Liver (tissue), 9 donors: Measurements from ENCODE around the gene PPFIA4. TPM values are rescaled to one million over a fixed set of nuclear protein-coding genes. Genes with fewer than 3 reads are reported as not detected.

Experiments
- DNase-seq: peaks from one replicate; pipeline ENCODE4 v3.0.0-alpha.2; 2017; ENCODE audit warnings: low spot score
- H3K27ac ChIP-seq, 2 donors: one replicate each; pipeline ENCODE4 v1.7.0; 2013; ENCODE audit warnings: inconsistent platforms in 2 of 2, low read length in 2 of 2, control low read depth in 1 of 2, low read depth in 1 of 2, mild to moderate bottlenecking in 1 of 2
- H3K27me3 ChIP-seq, 4 donors: one replicate each; pipeline versions ENCODE4 v1.6.1 to v1.7.0; 2013; ENCODE audit warnings: low read length in 3 of 4, inconsistent platforms in 1 of 4, mild to moderate bottlenecking in 1 of 4, moderate library complexity in 1 of 4; ENCODE audit not compliant: control insufficient read depth in 4 of 4, insufficient read depth in 4 of 4
- H3K36me3 ChIP-seq, 4 donors: one replicate each; pipeline versions ENCODE4 v1.6.1 to v1.7.0; 2013; ENCODE audit warnings: low read length in 3 of 4, mild to moderate bottlenecking in 3 of 4, low read depth in 1 of 4, moderate library complexity in 1 of 4; ENCODE audit not compliant: control insufficient read depth in 4 of 4, insufficient read depth in 3 of 4
- H3K4me1 ChIP-seq, 4 donors: one replicate each; pipeline versions ENCODE4 v1.6.1 to v1.7.0; 2013; ENCODE audit warnings: low read length in 3 of 4, mild to moderate bottlenecking in 3 of 4, moderate library complexity in 1 of 4; ENCODE audit not compliant: control insufficient read depth in 4 of 4, insufficient read depth in 4 of 4
- H3K4me3 ChIP-seq, 3 donors: one replicate each; pipeline versions ENCODE4 v1.6.1 to v1.7.0; 2013; ENCODE audit warnings: low read length in 3 of 3, control low read depth in 1 of 3, low read depth in 1 of 3, mild to moderate bottlenecking in 1 of 3
- H3K9ac ChIP-seq, 2 donors: one replicate each; pipeline ENCODE4 v1.7.0; 2013; ENCODE audit warnings: low read length in 2 of 2, mild to moderate bottlenecking in 2 of 2, moderate library complexity in 2 of 2, control low read depth in 1 of 2, low read depth in 1 of 2
- H3K9me3 ChIP-seq, 4 donors: one replicate each; pipeline versions ENCODE4 v1.6.1 to v1.7.0; 2013; ENCODE audit warnings: low read length in 3 of 4; ENCODE audit not compliant: control insufficient read depth in 4 of 4
- EGR1 ChIP-seq, 2 donors: IDR thresholded peaks; 2 replicates each; pipeline ENCODE4 v1.6.1; 2016 to 2018; ENCODE audit warnings: antibody characterized with exemption in 2 of 2, low read depth in 2 of 2
- FOXA1 ChIP-seq: IDR thresholded peaks from 2 replicates; pipeline ENCODE4 v1.6.1; 2016; ENCODE audit warnings: antibody characterized with exemption
- FOXA2 ChIP-seq: IDR thresholded peaks from 2 replicates; pipeline ENCODE4 v1.6.1; 2016; ENCODE audit warnings: antibody characterized with exemption
- GABPA ChIP-seq, 2 donors: IDR thresholded peaks in 1 of 2; conservative IDR thresholded peaks in 1 of 2; 2 replicates each; pipeline ENCODE4 v1.6.1; 2016; ENCODE audit warnings: antibody characterized with exemption in 2 of 2, mild to moderate bottlenecking in 1 of 2, moderate library complexity in 1 of 2
- HNF4A ChIP-seq, 2 donors: conservative IDR thresholded peaks; 2 replicates each; pipeline ENCODE4 v1.6.1; 2016; ENCODE audit warnings: antibody characterized with exemption in 2 of 2, mild to moderate bottlenecking in 2 of 2
- HNF4G ChIP-seq: IDR thresholded peaks from 2 replicates; pipeline ENCODE4 v1.6.1; 2016; ENCODE audit warnings: antibody characterized with exemption
- JUND ChIP-seq, 2 donors: IDR thresholded peaks; 2 replicates each; pipeline ENCODE4 v1.6.1; 2016; ENCODE audit warnings: antibody characterized with exemption in 2 of 2
- NR2F2 ChIP-seq: IDR thresholded peaks from 2 replicates; pipeline ENCODE4 v1.6.1; 2016; ENCODE audit warnings: antibody characterized with exemption
- RAD21 ChIP-seq, 2 donors: IDR thresholded peaks; 2 replicates each; pipeline ENCODE4 v1.6.1; 2016; ENCODE audit warnings: antibody characterized with exemption in 2 of 2, mild to moderate bottlenecking in 2 of 2
- RXRA ChIP-seq, 2 donors: IDR thresholded peaks; 2 replicates each; pipeline ENCODE4 v1.6.1; 2017 to 2018; ENCODE audit warnings: antibody characterized with exemption in 2 of 2, mild to moderate bottlenecking in 1 of 2
- SP1 ChIP-seq: IDR thresholded peaks from 2 replicates; pipeline ENCODE4 v1.6.1; 2018; ENCODE audit warnings: antibody characterized with exemption, mild to moderate bottlenecking
- TAF1 ChIP-seq: conservative IDR thresholded peaks from 2 replicates; pipeline ENCODE4 v1.6.1; 2016; ENCODE audit warnings: antibody characterized with exemption, mild to moderate bottlenecking
- YY1 ChIP-seq: IDR thresholded peaks from 2 replicates; pipeline ENCODE4 v1.6.1; 2016; ENCODE audit warnings: antibody characterized with exemption, mild to moderate bottlenecking
- WGBS: extraction: QIAGEN DNeasy Blood & Tissue Kit; methylation state at CpG from one replicate; pipeline ENCODE4 v1.1.7; 2013; 5-methylcytosine and 5-hydroxymethylcytosine counted together
- polyA plus RNA-seq, 2 donors: library from polyadenylated mRNA; stranded (reverse) in 1 of 2; unstranded in 1 of 2; fragments of 200-250 nt in 1 of 2; fragments of >200 nt in 1 of 2; fragmentation: Nextera tagmentation in 1 of 2; extraction: Ambion mirVana in 1 of 2; gene quantifications; one replicate each; pipeline versions ENCODE4 v1.2.1 to v1.2.3, GENCODE V29; 2013 to 2015
- total RNA-seq, 2 donors: library from RNA; depleted of rRNA; stranded (reverse); fragments of >200 nt; gene quantifications; one replicate each; pipeline ENCODE4 v1.2.3, GENCODE V29; 2014
- TF ChIP-seq, protein P1 (sequence below): IDR thresholded peaks from 2 replicates; pipeline ENCODE4 v1.6.1; 2016; ENCODE audit warnings: antibody characterized with exemption, mild to moderate bottlenecking
- TF ChIP-seq, protein P2 (sequence below): fragments of 150-350 bp; IDR thresholded peaks from 2 replicates; pipeline ENCODE4 v1.5.1; 2017; ENCODE audit warnings: improper control_type of control experiment, low read depth, low read length; ENCODE audit not compliant: missing input control
- TF ChIP-seq, protein P3 (sequence below): IDR thresholded peaks from 2 replicates; pipeline ENCODE4 v1.6.1; 2016; ENCODE audit warnings: antibody characterized with exemption
- TF ChIP-seq, protein P4 (sequence below): IDR thresholded peaks from 2 replicates; pipeline ENCODE4 v1.6.1; 2016; ENCODE audit warnings: antibody characterized with exemption
- donor health status: healthy.
- donor health status: healthy.
- donor health status: healthy.
- donor health status: healthy.
- donor health status: healthy.

PPFIA4 gene
- total and polyA plus RNA-seq, 4 donors, result 0.07 to 0.33 (median 0.15) TPM

DNA sequence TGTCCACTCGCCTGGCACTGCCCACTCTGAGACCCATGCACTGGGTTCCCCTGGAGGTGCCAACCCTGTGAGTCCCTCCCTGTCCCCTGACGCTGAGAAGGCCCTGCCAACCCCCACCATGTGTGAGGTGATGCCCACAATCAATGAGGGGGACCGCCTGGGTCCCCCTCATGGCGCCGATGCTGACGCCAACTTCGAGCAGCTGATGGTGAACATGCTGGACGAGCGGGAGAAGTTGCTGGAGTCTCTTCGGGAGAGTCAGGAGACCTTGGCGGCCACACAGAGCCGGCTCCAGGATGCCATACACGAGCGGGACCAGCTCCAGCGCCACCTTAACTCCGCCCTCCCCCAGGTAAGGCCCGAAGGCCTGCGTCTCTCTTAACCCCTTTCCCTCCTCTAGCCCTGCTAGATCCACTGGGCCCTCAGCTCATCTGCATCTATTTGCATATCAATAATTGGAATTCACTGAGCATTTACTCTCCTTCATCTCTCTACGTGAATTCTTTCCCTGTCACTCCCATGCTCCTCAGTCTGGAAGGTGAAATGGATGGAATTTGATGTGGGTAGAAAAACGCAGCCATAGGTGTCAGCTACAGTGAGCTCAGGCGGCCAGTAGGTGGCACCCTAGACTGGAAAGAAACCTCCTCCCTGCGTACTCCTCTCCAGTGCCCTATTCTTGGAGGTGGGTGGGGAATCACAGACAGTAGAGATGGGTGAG, 12.8 kb downstream of the PPFIA4 start:
- no peak overlapping the region for H3K9ac ChIP-seq
- H3K36me3 ChIP-seq, result no peaks in the 10 kb centered on the region
- H3K4me3 ChIP-seq, result no peak overlapping the region
- H3K27ac ChIP-seq, result no peak overlapping the region
- TF ChIP-seq HNF4G (no peak), RAD21 (IDR thresholded peaks at IDR 0.05) (peak; percentile 94 to 96), FOXA2 (no peak), HNF4A (conservative IDR thresholded peaks at IDR 0.05) (no peak), EGR1 (IDR thresholded peaks at IDR 0.05; ENCODE audit: low read depth in 2 of 2) (no peak), YY1 (no peak), FOXA1 (no peak), SP1 (no peak), TAF1 (no peak), JUND (IDR thresholded peaks at IDR 0.05) (no peak), RXRA (IDR thresholded peaks at IDR 0.05) (no peak), GABPA (IDR thresholded peaks at IDR 0.05 in 1 of 2, conservative IDR thresholded peaks at IDR 0.05 in 1 of 2) (no peak), NR2F2 (no peak)
- TF ChIP-seq, protein P1, sequence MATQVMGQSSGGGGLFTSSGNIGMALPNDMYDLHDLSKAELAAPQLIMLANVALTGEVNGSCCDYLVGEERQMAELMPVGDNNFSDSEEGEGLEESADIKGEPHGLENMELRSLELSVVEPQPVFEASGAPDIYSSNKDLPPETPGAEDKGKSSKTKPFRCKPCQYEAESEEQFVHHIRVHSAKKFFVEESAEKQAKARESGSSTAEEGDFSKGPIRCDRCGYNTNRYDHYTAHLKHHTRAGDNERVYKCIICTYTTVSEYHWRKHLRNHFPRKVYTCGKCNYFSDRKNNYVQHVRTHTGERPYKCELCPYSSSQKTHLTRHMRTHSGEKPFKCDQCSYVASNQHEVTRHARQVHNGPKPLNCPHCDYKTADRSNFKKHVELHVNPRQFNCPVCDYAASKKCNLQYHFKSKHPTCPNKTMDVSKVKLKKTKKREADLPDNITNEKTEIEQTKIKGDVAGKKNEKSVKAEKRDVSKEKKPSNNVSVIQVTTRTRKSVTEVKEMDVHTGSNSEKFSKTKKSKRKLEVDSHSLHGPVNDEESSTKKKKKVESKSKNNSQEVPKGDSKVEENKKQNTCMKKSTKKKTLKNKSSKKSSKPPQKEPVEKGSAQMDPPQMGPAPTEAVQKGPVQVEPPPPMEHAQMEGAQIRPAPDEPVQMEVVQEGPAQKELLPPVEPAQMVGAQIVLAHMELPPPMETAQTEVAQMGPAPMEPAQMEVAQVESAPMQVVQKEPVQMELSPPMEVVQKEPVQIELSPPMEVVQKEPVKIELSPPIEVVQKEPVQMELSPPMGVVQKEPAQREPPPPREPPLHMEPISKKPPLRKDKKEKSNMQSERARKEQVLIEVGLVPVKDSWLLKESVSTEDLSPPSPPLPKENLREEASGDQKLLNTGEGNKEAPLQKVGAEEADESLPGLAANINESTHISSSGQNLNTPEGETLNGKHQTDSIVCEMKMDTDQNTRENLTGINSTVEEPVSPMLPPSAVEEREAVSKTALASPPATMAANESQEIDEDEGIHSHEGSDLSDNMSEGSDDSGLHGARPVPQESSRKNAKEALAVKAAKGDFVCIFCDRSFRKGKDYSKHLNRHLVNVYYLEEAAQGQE, result no peak
- TF ChIP-seq, protein P2, sequence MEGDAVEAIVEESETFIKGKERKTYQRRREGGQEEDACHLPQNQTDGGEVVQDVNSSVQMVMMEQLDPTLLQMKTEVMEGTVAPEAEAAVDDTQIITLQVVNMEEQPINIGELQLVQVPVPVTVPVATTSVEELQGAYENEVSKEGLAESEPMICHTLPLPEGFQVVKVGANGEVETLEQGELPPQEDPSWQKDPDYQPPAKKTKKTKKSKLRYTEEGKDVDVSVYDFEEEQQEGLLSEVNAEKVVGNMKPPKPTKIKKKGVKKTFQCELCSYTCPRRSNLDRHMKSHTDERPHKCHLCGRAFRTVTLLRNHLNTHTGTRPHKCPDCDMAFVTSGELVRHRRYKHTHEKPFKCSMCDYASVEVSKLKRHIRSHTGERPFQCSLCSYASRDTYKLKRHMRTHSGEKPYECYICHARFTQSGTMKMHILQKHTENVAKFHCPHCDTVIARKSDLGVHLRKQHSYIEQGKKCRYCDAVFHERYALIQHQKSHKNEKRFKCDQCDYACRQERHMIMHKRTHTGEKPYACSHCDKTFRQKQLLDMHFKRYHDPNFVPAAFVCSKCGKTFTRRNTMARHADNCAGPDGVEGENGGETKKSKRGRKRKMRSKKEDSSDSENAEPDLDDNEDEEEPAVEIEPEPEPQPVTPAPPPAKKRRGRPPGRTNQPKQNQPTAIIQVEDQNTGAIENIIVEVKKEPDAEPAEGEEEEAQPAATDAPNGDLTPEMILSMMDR, result peak; percentile 94
- TF ChIP-seq, protein P3, sequence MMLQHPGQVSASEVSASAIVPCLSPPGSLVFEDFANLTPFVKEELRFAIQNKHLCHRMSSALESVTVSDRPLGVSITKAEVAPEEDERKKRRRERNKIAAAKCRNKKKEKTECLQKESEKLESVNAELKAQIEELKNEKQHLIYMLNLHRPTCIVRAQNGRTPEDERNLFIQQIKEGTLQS, result no peak
- TF ChIP-seq, protein P4, sequence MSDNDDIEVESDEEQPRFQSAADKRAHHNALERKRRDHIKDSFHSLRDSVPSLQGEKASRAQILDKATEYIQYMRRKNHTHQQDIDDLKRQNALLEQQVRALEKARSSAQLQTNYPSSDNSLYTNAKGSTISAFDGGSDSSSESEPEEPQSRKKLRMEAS, result no peak
- WGBS, result 54% methylated on average over 22 of the region's 22 CpGs
- H3K27me3 ChIP-seq, result no peaks in the 10 kb centered on the region
- DNase-seq, result peak; percentile 77
- H3K9me3 ChIP-seq, result no peaks in the 10 kb centered on the region
- no peaks in the 10 kb centered on the region for H3K4me1 ChIP-seq
